NCI-H446 treated with DMSO at 0.1 percent for 48 hours (cell line): ENCODE data around the gene BTBD17.

Experiments used
- DNase-seq: peaks from one replicate; lab custom pipeline; 2025; lab: John Stamatoyannopoulos, UW

BTBD17 gene

GRCh38 chr17:74387365-74388218 lies 25.9 kb upstream of the BTBD17 start:
- no peak for DNase-seq

GRCh38 chr17:74386386-74386785 lies 24.7 kb upstream of the BTBD17 start:
- DNase-seq: no peak

GRCh38 chr17:74385201-74385600 lies 23.5 kb upstream of the BTBD17 start:
- DNase-seq: no peak

- no peak for DNase-seq
Measured at GRCh38 chr17:74383141-74383540, 21.5 kb upstream of the BTBD17 start.

GRCh38 chr17:74380959-74381808 lies 19.5 kb upstream of the BTBD17 start:
- no peak for DNase-seq

- no peak for DNase-seq
Measured at GRCh38 chr17:74380086-74380958, 18.7 kb upstream of the BTBD17 start.

- DNase-seq: peak; percentile 81
Measured at GRCh38 chr17:74379495-74380085, 17.9 kb upstream of the BTBD17 start.

GRCh38 chr17:74374858-74375257 lies 13.2 kb upstream of the BTBD17 start:
- no peak for DNase-seq

GRCh38 chr17:74373838-74374606 lies 12.4 kb upstream of the BTBD17 start:
- DNase-seq: no peak

GRCh38 chr17:74372426-74372825 lies 10.8 kb upstream of the BTBD17 start:
- no peak for DNase-seq

GRCh38 chr17:74371653-74372147 lies 10.0 kb upstream of the BTBD17 start:
- DNase-seq: no peak

GRCh38 chr17:74369665-74370490 lies 8.2 kb upstream of the BTBD17 start:
- DNase-seq: no peak

GRCh38 chr17:74369221-74369620 lies 7.6 kb upstream of the BTBD17 start:
- DNase-seq: no peak

- DNase-seq: peak; percentile 11
Measured at GRCh38 chr17:74368341-74369081, 6.8 kb upstream of the BTBD17 start.

- no peak for DNase-seq
Measured at GRCh38 chr17:74367206-74367605, 5.5 kb upstream of the BTBD17 start, which contains the start of gene GPR142. GPR142 (plus strand) TSS chr17:74367506; CDS start chr17:74369541, 2,035 bp downstream.

GRCh38 chr17:74362810-74363498 lies 1.3 kb upstream of the BTBD17 start:
- DNase-seq: peak; percentile 36

- DNase-seq: no peak
Measured at GRCh38 chr17:74362069-74362405, 369 bp upstream of the BTBD17 start.

- no peak for DNase-seq
Measured at GRCh38 chr17:74360899-74361229, 804 bp downstream of the BTBD17 start.

GRCh38 chr17:74359916-74360315 lies 1.8 kb downstream of the BTBD17 start:
- DNase-seq: no peak
